ENCODE data around the gene MED10.

Gene MED10

GRCh38 chr5:6418679-6419276 is 40.4 kb upstream of the MED10 start:
- H3K4me3 ChIP-seq (ENCODE audit: control insufficient read depth, low read depth, low read length) = no peak overlapping the region
- no peak for DNase-seq (ENCODE audit: low read depth)
- TF ChIP-seq, protein P1, sequence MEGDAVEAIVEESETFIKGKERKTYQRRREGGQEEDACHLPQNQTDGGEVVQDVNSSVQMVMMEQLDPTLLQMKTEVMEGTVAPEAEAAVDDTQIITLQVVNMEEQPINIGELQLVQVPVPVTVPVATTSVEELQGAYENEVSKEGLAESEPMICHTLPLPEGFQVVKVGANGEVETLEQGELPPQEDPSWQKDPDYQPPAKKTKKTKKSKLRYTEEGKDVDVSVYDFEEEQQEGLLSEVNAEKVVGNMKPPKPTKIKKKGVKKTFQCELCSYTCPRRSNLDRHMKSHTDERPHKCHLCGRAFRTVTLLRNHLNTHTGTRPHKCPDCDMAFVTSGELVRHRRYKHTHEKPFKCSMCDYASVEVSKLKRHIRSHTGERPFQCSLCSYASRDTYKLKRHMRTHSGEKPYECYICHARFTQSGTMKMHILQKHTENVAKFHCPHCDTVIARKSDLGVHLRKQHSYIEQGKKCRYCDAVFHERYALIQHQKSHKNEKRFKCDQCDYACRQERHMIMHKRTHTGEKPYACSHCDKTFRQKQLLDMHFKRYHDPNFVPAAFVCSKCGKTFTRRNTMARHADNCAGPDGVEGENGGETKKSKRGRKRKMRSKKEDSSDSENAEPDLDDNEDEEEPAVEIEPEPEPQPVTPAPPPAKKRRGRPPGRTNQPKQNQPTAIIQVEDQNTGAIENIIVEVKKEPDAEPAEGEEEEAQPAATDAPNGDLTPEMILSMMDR (IDR thresholded peaks at IDR 0.05; ENCODE audit: control insufficient read depth, insufficient read depth, low read depth, low read length, missing control alignments) = no peak

GRCh38 chr5:6417657-6418056 is 39.3 kb upstream of the MED10 start:
- TF ChIP-seq, protein P1 (IDR thresholded peaks at IDR 0.05; ENCODE audit: control insufficient read depth, insufficient read depth, low read depth, low read length, missing control alignments) = no peak
- no peak for DNase-seq (ENCODE audit: low read depth)
- no peak overlapping the region for H3K4me3 ChIP-seq (ENCODE audit: control insufficient read depth, low read depth, low read length)

DNA sequence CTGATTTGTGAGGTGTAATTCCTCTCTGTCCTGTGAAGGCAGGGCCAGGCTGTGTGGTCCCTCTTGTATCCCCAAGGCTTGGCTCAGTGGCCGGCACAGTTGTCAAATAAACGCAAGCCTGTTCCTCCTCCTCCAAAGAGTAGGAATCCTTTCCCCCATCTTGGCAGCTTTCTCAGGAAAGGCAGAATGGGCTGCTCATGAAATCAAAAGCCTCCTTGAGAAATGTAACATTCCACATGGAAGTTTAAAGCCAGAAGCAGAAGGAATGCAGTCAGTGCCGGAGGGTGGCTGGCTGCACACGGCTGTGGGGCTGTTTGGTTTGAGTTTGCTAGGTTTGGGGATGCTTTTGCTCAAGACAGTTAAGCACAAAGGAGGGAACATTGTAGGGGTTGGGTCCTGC is 34.5 kb upstream of the MED10 start:
- H3K4me3 ChIP-seq (ENCODE audit: control insufficient read depth, low read depth, low read length) = no peak overlapping the region
- TF ChIP-seq, protein P1 (IDR thresholded peaks at IDR 0.05; ENCODE audit: control insufficient read depth, insufficient read depth, low read depth, low read length, missing control alignments) = no peak
- DNase-seq (ENCODE audit: low read depth) = no peak

DNA sequence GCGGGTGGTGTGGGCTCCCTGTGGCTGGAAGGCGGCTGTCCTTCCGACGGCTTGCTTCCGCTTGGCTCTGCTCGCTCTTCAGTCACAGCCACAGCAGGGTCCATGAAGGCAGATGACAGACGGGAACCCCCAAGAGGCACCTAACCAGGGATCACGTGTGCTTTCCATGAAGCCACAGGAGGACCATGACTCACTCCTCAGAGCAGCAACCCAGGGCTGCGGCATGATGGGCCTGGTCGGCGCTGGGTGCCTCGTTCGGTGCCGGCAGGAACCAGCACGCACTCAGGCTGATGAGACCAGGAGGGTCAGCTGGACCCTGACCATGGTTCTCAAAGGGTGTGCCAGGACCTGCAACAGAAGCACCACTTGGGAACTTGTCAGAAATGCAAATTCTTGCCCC is 32.8 kb upstream of the MED10 start:
- H3K4me3 ChIP-seq (ENCODE audit: control insufficient read depth, low read depth, low read length) = no peak overlapping the region
- TF ChIP-seq, protein P1 (IDR thresholded peaks at IDR 0.05; ENCODE audit: control insufficient read depth, insufficient read depth, low read depth, low read length, missing control alignments) = no peak
- DNase-seq (ENCODE audit: low read depth) = no peak

DNA sequence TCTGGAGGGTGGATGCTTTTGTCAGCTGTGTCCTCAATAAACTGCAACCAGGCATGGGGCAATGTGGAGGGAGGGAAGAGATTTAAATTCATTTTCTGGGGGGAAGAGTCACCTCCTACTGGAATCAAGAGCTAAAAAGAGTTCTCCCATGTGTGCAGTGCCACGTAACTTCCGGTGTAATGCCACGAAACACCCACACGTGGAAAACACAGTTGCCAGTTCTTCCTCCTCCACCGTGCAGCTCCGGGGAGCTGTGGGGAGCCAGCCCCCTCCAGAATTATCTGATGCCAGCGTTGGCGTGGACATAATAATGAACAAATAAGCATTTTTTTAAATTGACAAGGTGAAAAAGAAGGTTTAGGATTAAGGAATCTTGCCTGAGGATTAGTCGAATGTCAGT is 32.1 kb upstream of the MED10 start:
- DNase-seq (ENCODE audit: low read depth) = no peak
- no peak overlapping the region for H3K4me3 ChIP-seq (ENCODE audit: control insufficient read depth, low read depth, low read length)
- TF ChIP-seq, protein P1 (IDR thresholded peaks at IDR 0.05; ENCODE audit: control insufficient read depth, insufficient read depth, low read depth, low read length, missing control alignments) = no peak

DNA sequence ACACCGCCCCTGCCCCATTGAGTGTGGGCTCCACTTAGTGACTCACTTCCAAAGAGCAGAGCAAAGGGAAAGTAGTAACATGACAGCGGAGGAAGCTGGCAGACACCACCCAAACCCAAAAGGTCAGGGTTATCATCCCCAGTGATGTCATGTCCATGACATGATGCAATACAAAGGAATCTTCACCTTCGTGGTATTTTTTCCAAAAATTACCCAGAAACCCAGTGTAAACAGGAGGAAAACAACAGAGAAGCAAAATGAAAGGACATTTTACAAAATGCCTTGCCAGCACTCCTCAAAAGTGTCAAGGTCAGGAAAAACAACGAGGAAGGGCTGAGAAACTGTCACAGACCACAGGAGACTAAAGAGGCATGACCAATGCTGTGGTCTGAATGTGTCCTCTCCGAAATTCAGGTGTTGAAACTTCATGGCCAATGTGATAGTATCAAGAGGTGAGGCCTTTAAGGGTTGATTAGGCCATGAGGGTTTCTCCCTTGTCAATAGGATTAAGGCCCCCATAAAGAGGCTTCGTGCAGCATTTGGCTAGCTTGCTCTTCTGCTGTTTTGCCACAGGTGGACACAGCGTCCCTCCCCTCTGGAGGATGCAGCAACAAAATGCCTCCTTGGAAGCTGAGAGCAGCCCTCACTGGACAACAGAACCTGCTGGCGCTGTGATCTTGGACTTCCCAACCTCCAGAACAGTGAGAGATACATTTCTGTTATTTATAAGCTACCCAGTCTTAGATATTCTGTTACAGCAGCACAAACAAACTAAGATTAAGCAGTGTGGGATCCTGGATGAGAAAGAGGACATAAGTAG is 30.5 kb upstream of the MED10 start:
- DNase-seq (ENCODE audit: low read depth) = no peak
- TF ChIP-seq, protein P1 (IDR thresholded peaks at IDR 0.05; ENCODE audit: control insufficient read depth, insufficient read depth, low read depth, low read length, missing control alignments) = no peak
- H3K4me3 ChIP-seq (ENCODE audit: control insufficient read depth, low read depth, low read length) = no peak overlapping the region
